Measurements from ENCODE around the gene CCHCR1.

The CCHCR1 gene

GRCh38 chr6:31125586-31126363 lies 31.8 kb downstream of the CCHCR1 start:
- DNase-seq: no peak

GRCh38 chr6:31125162-31125561 lies 32.4 kb downstream of the CCHCR1 start:
- DNase-seq: peak; percentile 54

- DNase-seq: peak; percentile 47
Measured at GRCh38 chr6:31122791-31123706, 34.6 kb downstream of the CCHCR1 start.

- DNase-seq: no peak
Measured at GRCh38 chr6:31121131-31121790, 36.3 kb downstream of the CCHCR1 start.

GRCh38 chr6:31120151-31120915 lies 37.3 kb downstream of the CCHCR1 start, which contains the start of gene CDSN:
CDSN (minus strand) TSS chr6:31120446; CDS start chr6:31120419, 27 bp downstream.
- DNase-seq: no peak

- DNase-seq: no peak
Measured at GRCh38 chr6:31118178-31118577, 39.4 kb downstream of the CCHCR1 start.

- DNase-seq: peak; percentile 45
Measured at GRCh38 chr6:31116661-31117385, 40.8 kb downstream of the CCHCR1 start.

- no peak for DNase-seq
Measured at GRCh38 chr6:31115941-31116560, 41.6 kb downstream of the CCHCR1 start.

- DNase-seq: peak; percentile 19
Measured at GRCh38 chr6:31114970-31115849, 42.4 kb downstream of the CCHCR1 start.

GRCh38 chr6:31114541-31114878 lies 43.1 kb downstream of the CCHCR1 start, which contains the start of gene PSORS1C1:
PSORS1C1 (plus strand) TSS chr6:31114800; CDS start chr6:31129633, 14,833 bp downstream.
- peak; percentile 60 for DNase-seq

GRCh38 chr6:31113861-31114540 lies 43.6 kb downstream of the CCHCR1 start:
- DNase-seq: no peak

GRCh38 chr6:31112478-31112877 lies 45.1 kb downstream of the CCHCR1 start, which contains the start of gene C6orf15:
C6orf15 (minus strand) TSS chr6:31112575; CDS start chr6:31112555, 20 bp downstream.
- no peak for DNase-seq

- no peak for DNase-seq
Measured at GRCh38 chr6:31111712-31112111, 45.9 kb downstream of the CCHCR1 start.

GRCh38 chr6:31110825-31111582 lies 46.6 kb downstream of the CCHCR1 start:
- DNase-seq: no peak

GRCh38 chr6:31107052-31107451 lies 50.5 kb downstream of the CCHCR1 start:
- DNase-seq: no peak

- DNase-seq: no peak
Measured at GRCh38 chr6:31103136-31103535, 54.5 kb downstream of the CCHCR1 start.

GRCh38 chr6:31098449-31098938 lies 59.1 kb downstream of the CCHCR1 start:
- DNase-seq: no peak

GRCh38 chr6:31096656-31097055 lies 60.9 kb downstream of the CCHCR1 start:
- DNase-seq: no peak
